GM21825 (cell line): ENCODE measurements around the gene ZNF83.
"Not testable (repeated sequence)": the region's sequence is repeated elsewhere in the genome, so short reads cannot be mapped to it uniquely, and the experiment has no call there.

Source experiments
- ATAC-seq: cut with Tn5 transposase; IDR thresholded peaks from one replicate; pipeline ENCODE4 v1.9.1; 2021; ENCODE audit warnings: mild to moderate bottlenecking, moderate library complexity; ENCODE audit not compliant: unreplicated experiment

ZNF83 gene

DNA sequence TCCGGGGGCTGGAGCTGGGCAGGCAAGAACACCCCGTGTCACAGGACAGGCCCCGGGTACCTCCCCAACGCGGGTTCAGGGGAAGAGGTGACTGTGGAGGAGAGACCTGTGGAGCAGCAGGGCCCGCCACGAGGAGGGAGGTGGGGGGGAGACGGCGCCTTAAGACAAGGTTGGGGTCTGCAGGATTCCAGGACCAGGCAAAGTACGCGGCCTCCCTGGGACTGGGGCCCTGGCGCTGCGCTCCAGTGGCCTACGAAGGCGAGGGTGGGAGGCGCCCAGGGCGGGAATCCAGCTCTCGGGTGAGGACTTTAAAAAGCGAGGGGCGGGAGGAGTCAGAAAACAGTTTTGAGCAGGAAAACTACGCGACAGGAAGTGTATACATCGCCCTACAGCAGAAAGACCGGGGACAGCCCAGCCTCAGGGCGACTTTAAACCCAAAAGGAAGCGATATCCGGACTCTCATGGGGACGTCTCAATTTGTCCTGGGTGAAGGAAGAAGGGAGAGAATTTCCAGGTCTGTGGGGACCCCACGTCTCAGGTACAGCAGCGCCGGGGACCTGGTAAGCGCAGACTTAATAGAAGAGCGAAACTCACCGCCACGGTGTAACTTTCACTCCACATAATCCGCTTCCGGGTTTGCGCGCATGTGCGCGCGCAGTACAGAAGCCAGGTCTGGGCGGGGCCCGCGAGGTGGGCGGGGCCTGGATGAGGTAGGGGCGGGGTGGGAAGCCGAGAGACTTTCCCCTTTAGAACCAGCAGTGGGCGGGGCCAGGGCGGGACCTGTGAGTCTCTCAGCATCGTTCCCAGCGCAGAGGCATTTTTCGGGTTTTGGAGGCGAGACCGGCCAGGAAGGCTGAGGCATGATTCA, at the start of gene ZNF83:
Gene ZNF83, minus strand, starts transcription at position 638 of the 868 bp plus-strand sequence.
- ATAC-seq, result peak; percentile 86

GRCh38 chr19:52687684-52688083, 49.5 kb upstream of the ZNF83 start:
- ATAC-seq, result no peak

GRCh38 chr19:52685811-52686210, 47.7 kb upstream of the ZNF83 start:
- no peak for ATAC-seq

- ATAC-seq, result not testable (repeated sequence)
These were observed 43.1 kb upstream of the ZNF83 start for GRCh38 chr19:52681216-52681615.

- no peak for ATAC-seq
These were observed 41.4 kb upstream of the ZNF83 start for GRCh38 chr19:52679598-52679997.

GRCh38 chr19:52675239-52675638, 37.1 kb upstream of the ZNF83 start:
- not testable (repeated sequence) for ATAC-seq

- ATAC-seq, result no peak
These were observed 34.9 kb upstream of the ZNF83 start for GRCh38 chr19:52673014-52673413.

DNA sequence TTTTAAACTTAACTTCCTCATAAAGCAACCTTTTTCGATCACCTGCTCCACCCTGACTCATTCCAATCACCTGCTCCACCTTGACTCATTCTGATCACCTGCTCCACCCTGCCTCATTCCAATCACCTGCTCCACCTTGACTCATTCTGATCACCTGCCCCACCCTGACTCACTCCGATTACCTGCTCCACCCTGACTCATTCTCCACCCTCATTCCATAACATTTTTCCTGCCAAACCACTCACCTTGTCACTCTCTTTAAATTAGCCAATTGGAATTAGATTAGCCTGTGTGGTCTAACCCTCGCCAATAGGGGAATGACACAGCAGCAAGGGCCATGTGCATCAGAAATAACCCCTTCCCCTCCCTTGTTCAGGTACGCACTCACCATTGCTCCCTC, 31.9 kb upstream of the ZNF83 start:
- no peak for ATAC-seq

DNA sequence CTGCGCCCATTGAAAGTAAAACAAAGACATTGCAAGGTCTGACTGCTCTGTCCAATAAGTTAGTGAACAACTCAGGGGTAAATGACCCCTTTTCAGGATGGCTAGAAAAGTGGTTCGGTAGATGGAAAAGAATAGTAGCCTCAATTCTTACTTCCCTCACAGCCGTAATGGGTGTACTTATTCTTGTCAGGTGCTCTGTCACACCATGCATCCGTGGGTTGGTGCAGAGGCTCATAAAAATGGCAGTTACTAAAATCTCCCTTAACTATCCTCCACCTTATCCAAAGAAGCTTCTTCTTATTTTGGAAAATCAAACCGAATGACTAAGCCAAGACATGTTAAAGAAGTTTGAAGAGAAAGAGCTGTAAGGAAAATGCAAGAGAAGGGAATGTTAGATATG, 31.4 kb upstream of the ZNF83 start:
- ATAC-seq, result no peak

DNA sequence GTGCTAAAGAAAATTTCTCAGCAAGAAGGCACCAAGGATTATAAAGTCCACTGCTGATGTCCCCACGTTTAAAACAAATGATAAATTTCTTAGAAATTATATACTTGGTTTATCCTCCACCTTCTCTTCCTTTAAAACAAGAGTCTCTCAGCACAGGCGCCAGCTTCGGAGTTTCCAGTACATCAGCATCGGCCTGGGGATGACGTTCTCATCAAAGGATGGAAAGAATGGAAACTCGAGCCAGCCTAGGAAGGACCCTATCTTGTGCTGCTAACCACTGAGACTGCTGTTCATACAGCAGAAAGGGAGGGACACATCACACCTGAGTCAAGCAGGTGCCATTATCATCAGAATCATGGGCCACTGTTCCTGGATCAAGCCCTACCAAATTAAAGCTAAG, 29.8 kb upstream of the ZNF83 start:
- no peak for ATAC-seq

GRCh38 chr19:52666506-52666905, 28.4 kb upstream of the ZNF83 start:
- no peak for ATAC-seq

- no peak for ATAC-seq
These were observed 27.4 kb upstream of the ZNF83 start for GRCh38 chr19:52665529-52665928.

DNA sequence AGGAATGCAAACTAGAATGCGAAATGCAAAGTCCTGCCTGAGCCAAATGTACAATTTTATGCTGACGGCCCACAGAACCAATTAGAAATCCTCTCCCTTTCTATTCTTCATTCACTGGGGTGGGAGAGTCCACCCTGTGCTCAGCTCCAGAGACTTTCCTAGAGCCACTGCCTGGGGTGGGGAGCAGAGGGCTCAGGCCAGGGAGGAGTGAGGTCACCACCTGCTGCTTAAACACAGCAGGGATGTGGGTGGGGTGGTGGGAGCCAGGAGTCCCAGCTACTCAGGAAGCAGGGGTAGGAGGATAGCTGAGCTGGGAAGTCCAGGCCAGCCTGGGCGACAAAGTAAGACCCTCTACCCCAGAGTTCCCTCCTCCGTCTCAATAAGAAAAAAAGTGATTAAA, 26.9 kb upstream of the ZNF83 start:
- no peak for ATAC-seq

DNA sequence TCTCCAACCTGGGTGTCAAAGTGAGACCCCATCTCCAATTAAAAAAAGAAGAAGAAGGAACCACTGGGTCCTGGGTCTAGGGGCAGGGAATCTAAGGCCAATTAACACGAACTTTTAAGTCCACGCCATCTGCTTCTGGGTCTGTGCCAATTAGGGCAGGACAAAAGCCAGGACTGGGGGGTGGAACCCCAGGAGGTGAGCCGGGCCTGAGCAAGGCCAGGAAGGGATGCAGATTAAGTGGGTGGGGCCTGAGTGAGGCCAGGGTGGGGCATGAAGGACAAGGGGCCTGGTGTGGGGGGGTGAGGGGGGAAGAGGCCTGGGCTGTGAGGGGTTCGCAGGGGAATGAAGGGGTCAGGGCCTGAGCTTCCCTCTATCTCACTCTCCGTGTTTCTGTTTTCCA, 26.3 kb upstream of the ZNF83 start:
- ATAC-seq, result no peak

DNA sequence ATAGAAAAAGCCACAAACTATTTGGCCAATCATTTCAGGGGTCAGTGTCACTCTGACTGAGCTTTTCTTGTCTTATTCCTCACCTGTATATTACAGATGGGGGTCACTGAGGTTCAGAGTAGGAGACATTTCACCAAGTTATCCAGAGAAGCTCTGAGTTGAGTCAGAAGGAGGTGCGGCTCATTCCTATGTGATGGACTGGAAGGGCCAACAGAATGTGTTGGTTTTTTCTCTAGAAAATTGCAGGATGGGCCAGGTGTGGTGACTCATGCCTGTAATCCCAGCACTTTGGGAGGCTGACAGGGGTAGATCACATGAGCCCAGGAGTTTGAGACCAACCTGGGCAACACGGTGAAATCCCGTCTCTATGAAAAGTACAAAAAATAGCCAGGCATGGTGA, 24.5 kb upstream of the ZNF83 start:
- no peak for ATAC-seq

DNA sequence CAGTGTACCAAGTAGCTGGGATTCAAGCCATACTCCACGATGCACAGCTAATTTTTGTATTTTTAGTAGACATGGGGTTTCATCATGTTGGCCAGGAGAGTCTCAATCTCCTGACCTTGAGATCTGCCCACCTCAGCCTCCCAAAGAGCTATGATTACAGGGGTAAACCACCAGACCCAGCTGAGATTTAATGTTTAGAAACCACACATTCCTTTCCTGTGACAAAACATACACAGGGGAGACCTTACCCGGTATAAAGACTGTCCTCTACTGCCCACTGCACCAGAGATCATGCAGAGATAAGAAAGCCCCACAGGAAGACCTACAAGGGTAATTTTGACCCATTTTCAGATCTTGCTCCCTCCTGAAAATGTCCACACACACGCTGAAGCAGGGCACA, 22.8 kb upstream of the ZNF83 start:
- no peak for ATAC-seq

GRCh38 chr19:52659013-52659412, 20.9 kb upstream of the ZNF83 start:
- no peak for ATAC-seq

DNA sequence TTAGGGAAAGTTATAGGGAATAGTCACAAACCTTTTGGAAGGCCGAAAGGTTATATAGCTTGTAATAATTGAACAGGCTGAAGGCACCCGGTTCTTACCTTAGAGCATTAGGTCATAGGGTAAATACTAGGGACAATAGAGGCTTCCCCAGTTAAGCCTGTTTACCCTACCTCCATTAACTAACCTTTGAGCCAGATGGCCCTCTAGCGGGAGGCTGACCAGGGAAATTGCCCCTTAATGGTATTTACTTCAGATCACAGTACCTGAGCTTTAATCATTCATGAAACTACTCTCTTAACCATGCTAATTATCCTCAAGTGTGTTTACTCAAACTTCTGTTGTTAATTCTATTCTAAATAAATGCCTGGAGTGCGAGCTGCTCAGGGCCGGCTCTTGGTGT, 20.4 kb upstream of the ZNF83 start:
- no peak for ATAC-seq

DNA sequence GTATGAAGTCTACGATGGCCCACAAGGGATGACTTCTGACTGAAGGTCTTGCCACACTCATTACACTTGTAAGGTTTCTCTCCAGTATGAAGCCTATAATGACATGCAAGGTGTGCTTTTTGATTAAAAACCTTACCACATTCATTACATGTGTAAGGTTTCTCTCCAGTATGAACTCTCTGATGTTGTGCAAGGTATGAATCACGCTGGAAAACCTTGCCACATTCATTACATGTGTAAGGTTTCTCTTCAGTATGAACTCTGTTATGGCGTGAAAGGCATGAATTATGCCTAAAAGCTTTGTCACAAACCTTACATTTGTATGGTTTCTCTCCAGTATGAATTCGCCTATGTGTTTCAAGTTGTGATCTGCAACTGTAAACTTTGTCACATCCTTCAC, 15.0 kb upstream of the ZNF83 start:
- no peak for ATAC-seq

- ATAC-seq, result no peak
These were observed 13.8 kb upstream of the ZNF83 start for GRCh38 chr19:52651956-52652355.

GRCh38 chr19:52648336-52649016, 10.3 kb upstream of the ZNF83 start:
- ATAC-seq, result no peak

- no peak for ATAC-seq
These were observed 8.5 kb upstream of the ZNF83 start for GRCh38 chr19:52646571-52647217.
